IPS DF 6.9 (cell line): ENCODE results near the gene SDK1.

Experiments
- DNase-seq: peaks from one replicate; pipeline ENCODE4 v3.0.0-alpha.2; 2013; ENCODE audit warnings: low read depth, low spot score
- H3K27ac ChIP-seq: one replicate; pipeline ENCODE4 v1.5.1; 2013; ENCODE audit warnings: low read length, control low read depth
- H3K27me3 ChIP-seq: 2 replicates; pipeline ENCODE4 v1.6.1; 2013; ENCODE audit warnings: mild to moderate bottlenecking, low read length; ENCODE audit not compliant: control insufficient read depth, insufficient read depth
- H3K36me3 ChIP-seq: 2 replicates; pipeline ENCODE4 v1.6.1; 2013; ENCODE audit warnings: low read length; ENCODE audit not compliant: control insufficient read depth, insufficient read depth
- H3K4me1 ChIP-seq: 2 replicates; pipeline ENCODE4 v1.6.1; 2013; ENCODE audit warnings: low read length; ENCODE audit not compliant: control insufficient read depth, insufficient read depth
- H3K4me3 ChIP-seq: 2 replicates; pipeline ENCODE4 v1.5.1; 2013; ENCODE audit warnings: mild to moderate bottlenecking, low read length
- H3K9me3 ChIP-seq: 2 replicates; pipeline ENCODE4 v1.6.1; 2013; ENCODE audit warnings: low read length, inconsistent platforms; ENCODE audit not compliant: control insufficient read depth, insufficient read depth
- WGBS: extraction: QIAGEN DNeasy Blood & Tissue Kit; methylation state at CpG from one replicate; pipeline ENCODE4 v1.1.7; 2013; ENCODE audit warnings: mixed read lengths, missing lambda C conversion rate; ENCODE audit not compliant: insufficient read length, insufficient coverage; 5-methylcytosine and 5-hydroxymethylcytosine counted together

SDK1 gene

GRCh38 chr7:4147926-4148620 is 847.0 kb downstream of the SDK1 start:
- DNase-seq: no peak
- Histone ChIP-seq H3K36me3 (no peaks in the 10 kb centered on the region), H3K4me3 (no peak overlapping the region), H3K27me3 (no peaks in the 10 kb centered on the region), H3K27ac (no peak overlapping the region), H3K4me1 (peaks cover 7% of the 10 kb centered on the region), H3K9me3 (no peaks in the 10 kb centered on the region)
- no CpG with 5 or more reads among the region's 28 CpGs for WGBS

DNA sequence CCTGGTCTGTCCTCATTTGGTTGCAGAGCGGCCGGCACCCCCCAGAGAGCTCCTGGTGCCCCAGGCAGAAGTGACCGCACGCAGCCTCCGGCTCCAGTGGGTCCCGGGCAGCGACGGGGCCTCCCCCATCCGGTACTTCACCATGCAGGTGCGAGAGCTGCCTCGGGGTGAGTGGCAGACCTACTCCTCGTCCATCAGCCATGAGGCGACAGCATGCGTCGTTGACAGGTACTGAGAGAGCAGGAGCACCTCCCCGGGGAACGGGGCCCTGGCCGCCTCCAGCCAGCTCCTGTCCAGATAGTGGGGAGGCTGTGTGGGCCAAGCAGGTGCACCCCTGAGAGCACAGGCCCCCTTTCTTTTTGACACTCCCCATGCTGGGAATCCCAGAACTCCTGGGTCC is 848.2 kb downstream of the SDK1 start:
- H3K9me3 ChIP-seq: no peaks in the 10 kb centered on the region
- WGBS: no CpG with 5 or more reads among the region's 18 CpGs
- no peaks in the 10 kb centered on the region for H3K27me3 ChIP-seq
- DNase-seq: no peak
- no peak overlapping the region for H3K4me3 ChIP-seq
- peaks cover 3% of the 10 kb centered on the region for H3K4me1 ChIP-seq
- H3K36me3 ChIP-seq: no peaks in the 10 kb centered on the region
- no peak overlapping the region for H3K27ac ChIP-seq

GRCh38 chr7:4149645-4150044 is 848.6 kb downstream of the SDK1 start:
- WGBS: no CpG with 5 or more reads among the region's 11 CpGs
- Histone ChIP-seq H3K36me3 (no peaks in the 10 kb centered on the region), H3K27ac (no peak overlapping the region), H3K4me3 (no peak overlapping the region), H3K9me3 (no peaks in the 10 kb centered on the region), H3K27me3 (no peaks in the 10 kb centered on the region), H3K4me1 (no peaks in the 10 kb centered on the region; the same call in 1 of the 2 replicates)
- no peak for DNase-seq

- no peaks in the 10 kb centered on the region for H3K36me3 ChIP-seq
- H3K4me3 ChIP-seq: no peak overlapping the region
- H3K9me3 ChIP-seq: no peaks in the 10 kb centered on the region
- no CpG with 5 or more reads among the region's 9 CpGs for WGBS
- no peaks in the 10 kb centered on the region for H3K27me3 ChIP-seq
- no peaks in the 10 kb centered on the region; the same call in 1 of the 2 replicates for H3K4me1 ChIP-seq
- no peak for DNase-seq
- no peak overlapping the region for H3K27ac ChIP-seq
Measured at GRCh38 chr7:4150731-4151130, 849.7 kb downstream of the SDK1 start.

DNA sequence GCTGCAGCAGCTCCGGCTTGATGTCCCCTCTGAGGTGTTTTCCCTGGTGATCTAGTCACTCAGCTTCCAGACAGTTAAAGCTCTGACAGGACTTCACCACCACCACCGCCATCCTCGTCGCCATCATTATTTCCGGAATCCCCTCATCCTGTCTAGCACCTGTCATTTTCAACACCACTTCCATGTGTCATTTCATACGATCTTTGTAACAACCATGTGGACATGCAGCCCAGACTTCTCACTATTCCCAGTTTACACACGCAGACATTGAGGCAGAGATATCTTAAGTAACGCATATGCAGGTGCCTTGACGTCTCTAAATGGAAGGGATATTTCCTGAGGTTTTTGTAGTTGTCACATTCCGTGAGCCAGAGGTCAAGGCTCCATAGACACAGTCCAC is 850.5 kb downstream of the SDK1 start:
- DNase-seq: no peak
- Histone ChIP-seq H3K4me1 (no peaks in the 10 kb centered on the region; the same call in 1 of the 2 replicates), H3K9me3 (no peaks in the 10 kb centered on the region), H3K27me3 (no peaks in the 10 kb centered on the region), H3K36me3 (no peaks in the 10 kb centered on the region), H3K4me3 (no peak overlapping the region), H3K27ac (no peak overlapping the region)
- no CpG with 5 or more reads among the region's 10 CpGs for whole genome bisulfite sequencing

GRCh38 chr7:4151926-4152549 is 851.0 kb downstream of the SDK1 start:
- Histone ChIP-seq H3K27me3 (no peaks in the 10 kb centered on the region), H3K4me1 (no peaks in the 10 kb centered on the region; the same call in 1 of the 2 replicates), H3K36me3 (no peaks in the 10 kb centered on the region), H3K4me3 (no peak overlapping the region), H3K27ac (no peak overlapping the region), H3K9me3 (no peaks in the 10 kb centered on the region)
- no CpG with 5 or more reads among the region's 13 CpGs for WGBS
- no peak for DNase-seq

DNA sequence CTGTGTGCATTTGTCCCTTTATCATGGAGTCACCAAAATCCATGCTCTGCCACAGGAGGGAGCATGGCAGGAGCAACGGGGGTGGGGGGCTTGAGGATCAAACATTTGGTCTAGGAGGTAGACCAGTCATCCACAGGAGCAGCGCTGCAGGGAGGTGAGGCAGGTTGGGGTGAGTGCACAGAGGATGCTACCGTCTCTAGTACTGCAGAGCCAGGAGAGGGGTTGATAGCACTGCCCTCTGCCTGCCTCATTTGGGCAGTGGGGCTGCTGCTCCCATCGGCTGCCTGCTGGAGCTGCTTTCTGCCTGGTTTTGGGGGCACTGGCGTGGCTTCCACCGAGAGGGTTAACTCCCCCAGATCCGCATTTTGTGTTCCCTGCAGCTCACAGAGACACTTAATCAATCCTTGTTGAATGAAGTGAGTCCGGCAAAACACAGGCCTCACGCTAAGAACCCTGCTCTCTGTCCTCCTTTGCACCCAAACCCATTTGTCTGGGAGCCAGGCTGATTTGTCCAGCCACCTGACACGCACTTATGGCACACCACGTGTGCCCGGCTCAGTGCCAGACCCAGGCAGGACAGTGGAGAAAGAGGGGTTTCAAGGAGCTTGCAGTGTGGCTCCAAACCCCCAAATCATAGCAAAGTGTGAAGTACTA is 854.0 kb downstream of the SDK1 start:
- no peak overlapping the region for H3K4me3 ChIP-seq
- no peaks in the 10 kb centered on the region for H3K27me3 ChIP-seq
- H3K36me3 ChIP-seq: no peaks in the 10 kb centered on the region
- no peak overlapping the region for H3K27ac ChIP-seq
- no peaks in the 10 kb centered on the region for H3K4me1 ChIP-seq
- no peaks in the 10 kb centered on the region for H3K9me3 ChIP-seq
- WGBS: no CpG with 5 or more reads among the region's 12 CpGs
- DNase-seq: no peak

DNA sequence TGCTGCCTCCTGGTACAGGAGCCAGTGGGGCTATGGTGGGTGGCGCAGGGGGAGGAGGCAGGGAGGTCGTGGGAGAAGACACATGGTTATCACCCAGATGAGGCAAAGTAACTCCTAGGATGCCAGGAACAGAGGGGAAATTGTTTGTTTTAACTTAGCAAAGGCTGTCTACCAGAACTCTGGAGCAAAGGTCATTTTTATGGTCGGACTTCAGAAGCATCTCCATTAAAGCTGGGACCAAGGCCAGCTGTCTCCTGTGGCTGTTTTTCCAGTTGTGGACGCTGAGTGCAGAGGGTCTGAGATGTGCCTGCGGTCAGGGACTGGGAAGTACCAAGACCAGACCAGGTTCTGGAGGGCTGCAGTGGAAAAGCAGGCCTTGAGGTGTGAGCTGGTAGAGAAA is 855.1 kb downstream of the SDK1 start:
- Histone ChIP-seq H3K4me1 (no peaks in the 10 kb centered on the region), H3K9me3 (no peaks in the 10 kb centered on the region), H3K36me3 (no peaks in the 10 kb centered on the region), H3K4me3 (no peak overlapping the region), H3K27me3 (no peaks in the 10 kb centered on the region), H3K27ac (no peak overlapping the region)
- no peak for DNase-seq
- WGBS: no CpG with 5 or more reads among the region's 5 CpGs

DNA sequence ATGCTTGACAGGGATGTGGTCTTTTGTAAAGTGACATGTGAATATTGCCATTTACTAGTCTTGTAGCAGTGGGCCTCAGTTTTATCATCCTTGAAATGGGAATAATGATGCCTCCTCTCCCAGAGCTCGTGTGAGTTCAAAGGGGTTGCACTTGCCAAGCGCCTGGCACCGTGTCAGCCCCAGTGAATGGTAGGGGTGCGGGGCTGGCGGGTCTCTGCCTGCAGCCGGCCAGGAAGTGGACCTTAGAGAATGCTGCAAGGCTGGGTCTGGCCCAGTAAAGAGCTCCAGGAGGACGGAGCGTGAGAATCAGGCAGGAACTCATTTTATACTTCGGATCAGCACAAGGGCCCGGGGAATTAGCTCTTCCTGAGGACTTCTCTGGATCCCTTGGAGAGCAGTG is 856.6 kb downstream of the SDK1 start:
- H3K27ac ChIP-seq: no peak overlapping the region
- H3K9me3 ChIP-seq: no peaks in the 10 kb centered on the region
- DNase-seq: no peak
- no peak overlapping the region for H3K4me3 ChIP-seq
- WGBS: no CpG with 5 or more reads among the region's 10 CpGs
- H3K36me3 ChIP-seq: no peaks in the 10 kb centered on the region
- no peaks in the 10 kb centered on the region for H3K4me1 ChIP-seq
- H3K27me3 ChIP-seq: no peaks in the 10 kb centered on the region

GRCh38 chr7:4158441-4159153 is 857.5 kb downstream of the SDK1 start:
- no peaks in the 10 kb centered on the region for H3K36me3 ChIP-seq

More at GRCh38 chr7:4158441-4159153, 857.5 kb downstream of the SDK1 start:
- Histone ChIP-seq H3K27me3 (no peaks in the 10 kb centered on the region), H3K4me3 (no peak overlapping the region), H3K27ac (no peak overlapping the region), H3K4me1 (no peaks in the 10 kb centered on the region), H3K9me3 (no peaks in the 10 kb centered on the region)
- no peak for DNase-seq
- WGBS: no CpG with 5 or more reads among the region's 27 CpGs
